Memory B cell (primary cell): Measurements from ENCODE around the gene SKIDA1.

Experiments used
- ATAC-seq: fragments of 150-1000 bp; cut with Tn5 transposase; 2 replicates; pipeline ENCODE4 v1.10.0; 2021; ENCODE audit warnings: low read depth, mild to moderate bottlenecking, moderate library complexity
- DNase-seq, 2 donors: peaks; one replicate each; pipeline ENCODE4 v3.0.0; 2022; ENCODE audit warnings: low spot score in 2 of 2
- H3K27ac Mint-ChIP-seq: one replicate; pipeline ENCODE4 v1.8.0; 2022; ENCODE audit warnings: mild to moderate bottlenecking, moderate library complexity, mixed read lengths
- H3K27me3 Mint-ChIP-seq: one replicate; pipeline ENCODE4 v1.8.0; 2022; ENCODE audit warnings: mixed read lengths
- H3K36me3 Mint-ChIP-seq: one replicate; pipeline ENCODE4 v1.8.0; 2022; ENCODE audit warnings: mild to moderate bottlenecking, mixed read lengths
- H3K4me1 Mint-ChIP-seq: one replicate; pipeline ENCODE4 v1.8.0; 2022; ENCODE audit warnings: mixed read lengths
- H3K4me3 Mint-ChIP-seq: one replicate; pipeline ENCODE4 v1.8.0; 2022; ENCODE audit warnings: mild to moderate bottlenecking, moderate library complexity, mixed read lengths
- H3K9me3 Mint-ChIP-seq: one replicate; pipeline ENCODE4 v1.8.0; 2022; ENCODE audit warnings: mixed read lengths

Gene SKIDA1

DNA sequence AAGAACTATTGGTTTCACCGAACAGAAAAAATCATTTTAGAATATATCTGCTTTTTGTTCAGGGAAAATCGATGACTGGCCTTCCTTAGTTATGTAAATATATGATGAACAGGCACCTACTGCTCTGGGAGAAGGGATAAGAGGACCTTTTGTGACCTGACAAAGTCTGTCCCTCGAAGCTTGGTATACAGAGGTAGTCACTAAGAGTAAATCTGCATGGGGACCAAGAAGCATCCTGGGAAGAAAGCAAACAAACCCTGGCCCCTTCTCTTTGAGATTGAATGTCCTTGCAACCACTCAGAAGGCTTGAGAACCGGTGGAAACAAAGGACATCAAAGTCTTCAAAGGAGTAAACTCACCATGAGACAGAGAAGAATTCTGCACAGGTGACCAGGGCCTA lies 52.3 kb downstream of the SKIDA1 start:
- H3K27ac Mint-ChIP-seq = no peak overlapping the region
- no peak for DNase-seq
- H3K4me3 Mint-ChIP-seq = no peak overlapping the region
- H3K9me3 Mint-ChIP-seq = no peaks in the 10 kb centered on the region
- ATAC-seq = no peak
- no peaks in the 10 kb centered on the region for H3K4me1 Mint-ChIP-seq
- peaks cover 7% of the 10 kb centered on the region for H3K27me3 Mint-ChIP-seq
- no peaks in the 10 kb centered on the region for H3K36me3 Mint-ChIP-seq

GRCh38 chr10:21468086-21468485 lies 57.4 kb downstream of the SKIDA1 start:
- DNase-seq (no peak), ATAC-seq (no peak)
- H3K4me3 Mint-ChIP-seq = no peak overlapping the region
- H3K27ac Mint-ChIP-seq = no peak overlapping the region
- H3K4me1 Mint-ChIP-seq = no peaks in the 10 kb centered on the region
- H3K27me3 Mint-ChIP-seq = peaks cover 4% of the 10 kb centered on the region
- H3K36me3 Mint-ChIP-seq = no peaks in the 10 kb centered on the region
- no peaks in the 10 kb centered on the region for H3K9me3 Mint-ChIP-seq

GRCh38 chr10:21467633-21468032 lies 57.8 kb downstream of the SKIDA1 start:
- ATAC-seq (no peak), DNase-seq (no peak)
- Mint-ChIP-seq H3K36me3 (no peaks in the 10 kb centered on the region), H3K9me3 (no peaks in the 10 kb centered on the region), H3K4me3 (no peak overlapping the region), H3K27me3 (peaks cover 5% of the 10 kb centered on the region), H3K4me1 (no peaks in the 10 kb centered on the region), H3K27ac (no peak overlapping the region)

- H3K9me3 Mint-ChIP-seq = peaks cover 2% of the 10 kb centered on the region
- no peak overlapping the region for H3K4me3 Mint-ChIP-seq
- H3K36me3 Mint-ChIP-seq = no peaks in the 10 kb centered on the region
- H3K27me3 Mint-ChIP-seq = peaks cover 5% of the 10 kb centered on the region
- no peak for DNase-seq
- H3K27ac Mint-ChIP-seq = no peak overlapping the region
- ATAC-seq = no peak
- no peaks in the 10 kb centered on the region for H3K4me1 Mint-ChIP-seq
These were observed 61.3 kb downstream of the SKIDA1 start for GRCh38 chr10:21464134-21464533.
